C4-2B (cell line): ENCODE measurements around the gene CNTN5.

Experiments
- ZFX ChIP-seq: fragments of 450-650 bp; IDR thresholded peaks from 2 replicates; pipeline ENCODE4 v1.6.1; 2017
- TF ChIP-seq, protein P1 (sequence below): fragments of 450-650 bp; conservative IDR thresholded peaks from 2 replicates; pipeline ENCODE4 v1.5.1; 2017; ENCODE audit warnings: mild to moderate bottlenecking

DNA sequence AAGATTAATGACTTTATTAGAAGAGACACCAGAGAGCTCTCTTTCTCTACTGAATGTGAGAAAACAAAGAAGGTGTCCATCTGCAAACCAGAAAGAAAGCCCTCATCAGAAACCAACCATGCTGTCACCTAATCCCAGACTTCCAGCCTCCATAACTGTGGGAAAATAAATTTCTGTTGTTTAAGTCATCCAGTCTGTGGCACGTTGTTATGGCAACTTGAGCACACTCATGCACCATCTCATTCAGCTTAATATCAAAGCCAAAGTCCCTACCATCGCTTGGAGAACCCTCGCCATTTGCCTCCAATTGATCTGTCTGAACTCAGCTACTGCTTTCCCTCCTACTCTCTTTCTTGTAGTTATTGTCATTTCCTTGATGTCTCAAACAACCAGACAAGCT is 900.2 kb downstream of the CNTN5 start:
- TF ChIP-seq, protein P1, sequence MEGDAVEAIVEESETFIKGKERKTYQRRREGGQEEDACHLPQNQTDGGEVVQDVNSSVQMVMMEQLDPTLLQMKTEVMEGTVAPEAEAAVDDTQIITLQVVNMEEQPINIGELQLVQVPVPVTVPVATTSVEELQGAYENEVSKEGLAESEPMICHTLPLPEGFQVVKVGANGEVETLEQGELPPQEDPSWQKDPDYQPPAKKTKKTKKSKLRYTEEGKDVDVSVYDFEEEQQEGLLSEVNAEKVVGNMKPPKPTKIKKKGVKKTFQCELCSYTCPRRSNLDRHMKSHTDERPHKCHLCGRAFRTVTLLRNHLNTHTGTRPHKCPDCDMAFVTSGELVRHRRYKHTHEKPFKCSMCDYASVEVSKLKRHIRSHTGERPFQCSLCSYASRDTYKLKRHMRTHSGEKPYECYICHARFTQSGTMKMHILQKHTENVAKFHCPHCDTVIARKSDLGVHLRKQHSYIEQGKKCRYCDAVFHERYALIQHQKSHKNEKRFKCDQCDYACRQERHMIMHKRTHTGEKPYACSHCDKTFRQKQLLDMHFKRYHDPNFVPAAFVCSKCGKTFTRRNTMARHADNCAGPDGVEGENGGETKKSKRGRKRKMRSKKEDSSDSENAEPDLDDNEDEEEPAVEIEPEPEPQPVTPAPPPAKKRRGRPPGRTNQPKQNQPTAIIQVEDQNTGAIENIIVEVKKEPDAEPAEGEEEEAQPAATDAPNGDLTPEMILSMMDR = no peak
- TF ChIP-seq ZFX = no peak
